ENCODE results near the gene RAVER1.

GRCh38 chr19:10338940-10339339 is 5.6 kb upstream of the RAVER1 start:
- TF ChIP-seq POLR2A (IDR thresholded peaks at IDR 0.05) = no peak
- TF ChIP-seq CTCF (IDR thresholded peaks at IDR 0.05) = no peak
